ENCODE measurements around the gene ENOX2.
"Not testable (repeated sequence)": the region's sequence is repeated elsewhere in the genome, so short reads cannot be mapped to it uniquely, and the experiment has no call there.

ENOX2 gene

GRCh38 chrX:130803537-130803936 is 99.5 kb downstream of the ENOX2 start:
- no peak overlapping the region for H3K4me3 ChIP-seq (ENCODE audit: low read length)
- TF ChIP-seq, protein P1, sequence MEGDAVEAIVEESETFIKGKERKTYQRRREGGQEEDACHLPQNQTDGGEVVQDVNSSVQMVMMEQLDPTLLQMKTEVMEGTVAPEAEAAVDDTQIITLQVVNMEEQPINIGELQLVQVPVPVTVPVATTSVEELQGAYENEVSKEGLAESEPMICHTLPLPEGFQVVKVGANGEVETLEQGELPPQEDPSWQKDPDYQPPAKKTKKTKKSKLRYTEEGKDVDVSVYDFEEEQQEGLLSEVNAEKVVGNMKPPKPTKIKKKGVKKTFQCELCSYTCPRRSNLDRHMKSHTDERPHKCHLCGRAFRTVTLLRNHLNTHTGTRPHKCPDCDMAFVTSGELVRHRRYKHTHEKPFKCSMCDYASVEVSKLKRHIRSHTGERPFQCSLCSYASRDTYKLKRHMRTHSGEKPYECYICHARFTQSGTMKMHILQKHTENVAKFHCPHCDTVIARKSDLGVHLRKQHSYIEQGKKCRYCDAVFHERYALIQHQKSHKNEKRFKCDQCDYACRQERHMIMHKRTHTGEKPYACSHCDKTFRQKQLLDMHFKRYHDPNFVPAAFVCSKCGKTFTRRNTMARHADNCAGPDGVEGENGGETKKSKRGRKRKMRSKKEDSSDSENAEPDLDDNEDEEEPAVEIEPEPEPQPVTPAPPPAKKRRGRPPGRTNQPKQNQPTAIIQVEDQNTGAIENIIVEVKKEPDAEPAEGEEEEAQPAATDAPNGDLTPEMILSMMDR (IDR thresholded peaks at IDR 0.05; ENCODE audit: insufficient read depth, low read depth, low read length, missing control alignments): no peak
- no peak for DNase-seq (ENCODE audit: low read depth)

GRCh38 chrX:130801901-130802300 is 101.1 kb downstream of the ENOX2 start:
- TF ChIP-seq, protein P1 (IDR thresholded peaks at IDR 0.05; ENCODE audit: insufficient read depth, low read depth, low read length, missing control alignments): no peak
- no peak overlapping the region for H3K4me3 ChIP-seq (ENCODE audit: low read length)
- DNase-seq (ENCODE audit: low read depth): no peak

DNA sequence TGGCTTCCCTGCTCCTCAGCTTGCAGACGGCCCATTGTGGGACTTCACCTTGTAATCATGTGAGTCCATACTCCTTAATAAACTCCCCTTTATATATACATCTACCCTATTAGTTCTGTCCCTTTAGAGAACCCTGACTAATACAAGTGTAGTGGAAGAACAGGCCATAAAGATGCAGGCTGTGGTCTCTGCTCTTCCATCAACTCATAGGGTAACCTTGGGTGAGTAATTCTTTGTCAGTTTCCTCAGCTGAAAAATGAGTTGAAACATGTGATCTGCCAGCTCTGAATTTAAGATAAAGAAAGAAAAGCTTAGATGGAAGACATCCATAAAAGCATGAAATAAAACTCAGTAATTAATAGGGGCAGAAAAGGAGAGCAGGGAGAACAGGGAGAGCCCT is 103.6 kb downstream of the ENOX2 start:
- TF ChIP-seq, protein P1 (IDR thresholded peaks at IDR 0.05; ENCODE audit: insufficient read depth, low read depth, low read length, missing control alignments): no peak
- peak; percentile 47 for DNase-seq (ENCODE audit: low read depth)
- H3K4me3 ChIP-seq (ENCODE audit: low read length): no peak overlapping the region

DNA sequence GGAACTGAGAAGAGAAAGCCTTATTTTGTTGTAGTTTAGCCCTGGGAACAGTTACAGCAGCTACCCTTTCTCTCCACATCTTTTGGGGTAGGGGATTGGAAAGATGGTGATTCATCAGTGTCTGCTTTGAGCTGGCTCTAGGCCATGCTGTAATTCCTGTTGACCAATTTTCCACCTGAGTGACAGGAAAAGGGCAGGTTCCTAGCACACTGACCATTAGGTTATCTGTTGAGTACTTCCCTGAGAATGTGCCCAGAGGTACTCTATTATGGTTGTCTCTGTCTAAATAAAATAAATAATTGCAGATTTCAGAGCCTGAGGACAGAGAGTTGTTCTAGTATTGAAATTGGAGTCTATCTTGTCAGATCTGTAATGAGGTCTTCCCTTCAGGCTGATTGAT is 109.0 kb downstream of the ENOX2 start:
- DNase-seq (ENCODE audit: low read depth): no peak
- TF ChIP-seq, protein P1 (IDR thresholded peaks at IDR 0.05; ENCODE audit: insufficient read depth, low read depth, low read length, missing control alignments): no peak
- H3K4me3 ChIP-seq (ENCODE audit: low read length): no peak overlapping the region

DNA sequence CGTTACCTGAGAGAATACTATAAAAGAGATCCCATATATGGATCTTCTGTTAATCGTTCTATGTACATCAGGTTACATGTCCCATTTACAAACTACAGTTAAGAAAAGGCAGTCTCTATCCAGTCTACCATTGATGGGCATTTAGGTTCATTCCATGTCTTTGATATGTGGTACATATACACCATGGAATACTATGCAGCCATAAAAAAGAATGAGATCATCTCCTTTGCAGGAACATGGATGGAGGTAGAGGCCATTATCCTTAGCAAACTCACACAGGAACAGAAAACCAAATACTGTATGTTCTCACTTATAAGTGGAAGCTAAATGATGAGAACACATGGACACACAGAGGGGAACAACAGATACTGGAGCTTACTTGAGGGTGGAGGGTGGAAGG is 111.1 kb downstream of the ENOX2 start:
- H3K4me3 ChIP-seq (ENCODE audit: low read length); DNase-seq (ENCODE audit: low read depth): not testable (repeated sequence)

DNA sequence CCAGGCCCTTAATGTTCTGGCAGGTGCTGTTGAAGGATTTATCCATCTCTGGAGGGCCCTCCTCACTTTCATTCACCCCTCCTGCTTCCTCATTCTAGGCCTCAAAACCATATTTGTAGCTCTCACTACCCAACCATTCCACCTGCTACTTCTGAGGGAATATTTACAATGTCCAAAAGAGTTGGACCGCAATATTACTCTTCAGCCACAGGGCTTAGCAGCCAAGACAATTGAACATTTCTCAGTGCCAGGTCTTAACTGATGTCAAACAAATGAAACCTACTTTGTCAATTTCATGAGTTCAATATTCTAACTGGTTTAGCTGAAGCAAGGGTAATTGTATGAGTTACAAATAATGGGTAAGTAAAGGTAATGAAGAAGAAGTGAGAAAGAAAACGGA is 113.2 kb downstream of the ENOX2 start:
- TF ChIP-seq, protein P1 (IDR thresholded peaks at IDR 0.05; ENCODE audit: insufficient read depth, low read depth, low read length, missing control alignments): no peak
- no peak for DNase-seq (ENCODE audit: low read depth)
- no peak overlapping the region for H3K4me3 ChIP-seq (ENCODE audit: low read length)

DNA sequence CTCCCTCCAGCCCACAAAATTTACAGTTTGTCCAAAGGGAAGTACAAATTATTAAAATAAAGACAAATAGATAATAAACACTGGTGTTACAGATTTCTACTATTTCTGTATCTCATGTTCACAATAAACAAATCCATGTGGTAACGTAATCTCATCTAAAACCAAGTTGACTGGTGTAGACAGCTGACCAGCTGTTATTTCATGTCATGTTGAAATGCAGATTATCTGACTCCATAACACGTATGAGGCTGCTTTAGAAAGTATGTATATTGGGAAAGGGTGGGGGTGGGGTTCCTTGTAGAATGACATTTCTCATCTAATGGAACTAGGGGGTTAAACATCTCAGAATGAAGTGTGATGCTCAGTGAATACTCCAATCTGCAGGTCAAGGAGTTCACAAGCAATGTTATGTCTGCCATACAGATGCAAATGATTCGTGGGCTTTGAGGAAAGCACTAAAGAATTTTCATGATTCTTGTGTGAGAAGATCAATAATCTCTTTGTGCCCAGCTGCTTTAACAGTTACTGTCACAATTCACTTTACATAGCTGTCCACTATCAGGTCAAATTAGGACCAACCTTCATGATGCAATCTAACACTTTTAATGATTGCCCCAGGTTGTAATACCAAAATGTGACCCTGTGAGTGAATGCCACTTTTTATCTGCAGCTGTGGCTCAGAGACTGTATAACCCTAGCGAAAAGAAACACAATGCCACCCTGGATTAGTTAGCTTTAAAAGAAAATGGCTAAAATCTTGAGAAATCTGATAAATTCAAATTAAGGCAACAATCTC is 114.0 kb downstream of the ENOX2 start:
- H3K4me3 ChIP-seq (ENCODE audit: low read length): no peak overlapping the region
- DNase-seq (ENCODE audit: low read depth): no peak
- TF ChIP-seq, protein P1 (IDR thresholded peaks at IDR 0.05; ENCODE audit: insufficient read depth, low read depth, low read length, missing control alignments): no peak
